ENCODE data around the gene MAP7D3.

The MAP7D3 gene

DNA sequence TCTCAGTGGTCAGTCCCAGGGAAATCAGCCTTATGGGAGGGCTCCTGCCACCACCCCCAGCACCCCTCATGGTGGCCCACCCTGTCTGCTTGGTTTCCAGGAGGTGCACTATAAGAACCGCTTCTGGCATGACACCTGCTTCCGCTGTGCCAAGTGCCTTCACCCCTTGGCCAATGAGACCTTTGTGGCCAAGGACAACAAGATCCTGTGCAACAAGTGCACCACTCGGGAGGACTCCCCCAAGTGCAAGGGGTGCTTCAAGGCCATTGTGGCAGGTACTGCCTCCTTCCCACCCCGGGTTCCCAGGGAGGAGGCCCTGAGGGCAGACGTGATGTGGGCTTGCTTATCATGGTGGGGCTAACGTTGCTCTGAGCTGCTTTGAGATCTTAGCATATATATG is 44.3 kb downstream of the MAP7D3 start:
- Mint-ChIP-seq H3K4me1 (ENCODE audit: low read depth) (peaks cover 21% of the 10 kb centered on the region), H3K36me3 (ENCODE audit: low read depth) (no peaks in the 10 kb centered on the region), H3K27me3 (ENCODE audit: low read depth) (no peaks in the 10 kb centered on the region), H3K27ac (no peak overlapping the region), H3K9me3 (no peaks in the 10 kb centered on the region), H3K4me3 (no peak overlapping the region)
- no peak for DNase-seq (ENCODE audit: low spot score)

DNA sequence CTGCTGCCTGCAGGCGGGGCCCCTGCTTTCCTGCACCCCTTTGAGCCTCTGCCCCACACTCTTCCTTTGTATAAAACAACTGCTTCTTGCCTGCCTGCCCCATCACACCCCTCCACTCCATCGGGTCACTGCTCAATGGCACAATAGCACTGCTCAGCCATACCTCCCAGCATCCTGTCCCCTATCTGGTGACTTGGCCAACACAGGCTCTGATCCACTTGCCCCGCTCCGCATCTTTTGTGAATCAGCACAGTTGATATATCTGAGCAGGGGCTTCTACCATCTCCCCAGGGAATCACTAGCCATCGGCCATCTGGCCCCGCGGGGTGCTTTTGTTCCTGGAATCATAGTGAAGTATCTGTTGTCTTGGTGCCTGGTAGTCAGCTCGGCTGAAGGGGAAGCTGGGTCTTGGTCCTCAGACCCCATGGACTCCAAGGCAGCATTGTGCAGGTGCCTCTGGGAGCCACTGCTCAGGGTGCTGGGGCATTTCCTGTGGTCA is 45.3 kb downstream of the MAP7D3 start:
- no peaks in the 10 kb centered on the region for H3K36me3 Mint-ChIP-seq (ENCODE audit: low read depth)
- H3K9me3 Mint-ChIP-seq: no peaks in the 10 kb centered on the region
- H3K27ac Mint-ChIP-seq: peak overlapping the region; percentile 26
- DNase-seq (ENCODE audit: low spot score): no peak
- H3K4me3 Mint-ChIP-seq: no peak overlapping the region
- H3K4me1 Mint-ChIP-seq (ENCODE audit: low read depth): peaks cover 24% of the 10 kb centered on the region
- no peaks in the 10 kb centered on the region for H3K27me3 Mint-ChIP-seq (ENCODE audit: low read depth)

DNA sequence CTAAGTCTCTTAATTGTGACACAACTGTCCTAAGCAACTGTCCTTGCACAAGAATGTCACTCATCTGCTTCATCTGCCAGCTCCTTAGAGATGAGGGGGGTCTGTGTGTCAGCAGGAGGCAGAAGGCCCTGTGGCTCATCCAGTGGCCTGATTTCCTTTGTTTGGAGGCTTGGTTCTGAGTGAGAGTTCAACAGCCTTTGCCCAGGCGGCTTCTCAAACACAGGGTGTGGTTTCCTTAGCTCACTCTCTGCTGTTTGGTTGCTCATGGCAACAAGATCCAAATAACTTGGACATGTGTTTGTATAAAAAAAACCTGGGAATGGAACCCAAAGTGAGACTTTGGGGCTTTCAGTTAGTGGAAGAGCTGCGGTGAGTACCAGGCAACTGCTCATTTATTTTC is 46.6 kb downstream of the MAP7D3 start:
- Mint-ChIP-seq H3K9me3 (no peaks in the 10 kb centered on the region), H3K36me3 (ENCODE audit: low read depth) (peaks cover 1% of the 10 kb centered on the region), H3K27ac (peak overlapping the region; percentile 76), H3K27me3 (ENCODE audit: low read depth) (no peaks in the 10 kb centered on the region), H3K4me3 (no peak overlapping the region), H3K4me1 (ENCODE audit: low read depth) (peaks cover 25% of the 10 kb centered on the region)
- no peak for DNase-seq (ENCODE audit: low spot score)

DNA sequence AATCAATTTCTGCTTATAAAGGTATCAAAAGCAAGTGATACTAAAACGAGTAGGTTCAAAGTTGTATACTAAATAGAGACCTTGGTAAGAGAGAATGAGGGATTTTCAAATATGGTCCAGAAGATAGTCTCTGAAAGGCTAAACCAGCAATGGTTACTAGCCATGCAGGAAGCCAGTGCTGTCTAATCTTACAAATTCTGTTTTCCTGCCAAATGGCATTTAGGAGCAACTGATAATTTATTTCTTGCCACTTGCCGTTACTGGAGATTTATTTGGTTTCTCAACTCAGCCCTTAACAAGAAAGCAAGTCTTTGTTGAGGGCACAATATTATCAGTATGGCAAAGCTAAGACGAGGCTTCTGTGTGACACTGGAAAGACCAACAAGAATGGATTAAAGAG is 47.2 kb downstream of the MAP7D3 start:
- Mint-ChIP-seq H3K27me3 (ENCODE audit: low read depth) (no peaks in the 10 kb centered on the region), H3K4me3 (no peak overlapping the region), H3K27ac (no peak overlapping the region), H3K36me3 (ENCODE audit: low read depth) (peaks cover 1% of the 10 kb centered on the region), H3K9me3 (no peaks in the 10 kb centered on the region), H3K4me1 (ENCODE audit: low read depth) (peaks cover 25% of the 10 kb centered on the region)
- no peak for DNase-seq (ENCODE audit: low spot score)

DNA sequence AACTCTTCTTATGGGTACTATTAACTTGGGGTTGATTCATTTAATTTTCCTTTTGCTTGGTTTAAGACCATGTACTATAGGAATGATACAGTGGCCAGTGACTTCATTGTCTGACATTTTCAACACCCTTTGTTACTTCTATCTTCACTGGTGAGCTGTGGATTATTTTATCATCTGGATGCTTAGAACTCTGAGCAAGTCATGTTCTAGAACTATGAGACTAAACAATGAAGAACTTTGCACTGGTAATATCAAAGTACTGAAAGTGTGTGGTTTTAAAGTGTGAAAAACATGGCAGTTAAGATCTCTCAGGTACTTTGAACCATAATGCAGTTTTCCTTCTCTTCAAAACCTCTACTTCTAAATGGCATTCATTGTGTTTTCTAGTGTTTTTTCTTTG is 47.8 kb downstream of the MAP7D3 start:
- Mint-ChIP-seq H3K4me1 (ENCODE audit: low read depth) (peaks cover 25% of the 10 kb centered on the region), H3K9me3 (no peaks in the 10 kb centered on the region), H3K36me3 (ENCODE audit: low read depth) (peaks cover 1% of the 10 kb centered on the region), H3K4me3 (no peak overlapping the region), H3K27me3 (ENCODE audit: low read depth) (no peaks in the 10 kb centered on the region), H3K27ac (peak overlapping the region; percentile 52)
- DNase-seq (ENCODE audit: low spot score): no peak

DNA sequence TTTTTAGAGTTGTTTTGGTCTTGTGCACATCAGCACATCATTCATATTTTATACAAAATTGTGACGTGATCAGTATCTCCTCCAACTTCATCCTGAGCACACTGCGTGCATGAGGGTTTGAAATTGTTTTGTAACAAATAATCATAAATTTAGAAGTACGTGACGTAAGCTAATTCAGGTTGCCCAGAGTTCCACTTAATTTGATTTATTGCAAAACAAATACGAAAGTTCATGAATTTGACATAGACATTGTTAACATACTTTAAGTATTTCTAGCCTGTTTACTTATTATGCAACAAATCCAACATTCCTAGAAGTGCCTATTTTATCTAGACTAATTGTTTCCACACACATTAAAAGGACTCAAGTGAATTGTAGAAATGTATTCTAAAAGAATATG is 48.3 kb downstream of the MAP7D3 start:
- no peaks in the 10 kb centered on the region for H3K27me3 Mint-ChIP-seq (ENCODE audit: low read depth)
- DNase-seq (ENCODE audit: low spot score): no peak
- no peaks in the 10 kb centered on the region for H3K9me3 Mint-ChIP-seq
- peaks cover 25% of the 10 kb centered on the region for H3K4me1 Mint-ChIP-seq (ENCODE audit: low read depth)
- H3K4me3 Mint-ChIP-seq: no peak overlapping the region
- peaks cover 1% of the 10 kb centered on the region for H3K36me3 Mint-ChIP-seq (ENCODE audit: low read depth)
- H3K27ac Mint-ChIP-seq: no peak overlapping the region

DNA sequence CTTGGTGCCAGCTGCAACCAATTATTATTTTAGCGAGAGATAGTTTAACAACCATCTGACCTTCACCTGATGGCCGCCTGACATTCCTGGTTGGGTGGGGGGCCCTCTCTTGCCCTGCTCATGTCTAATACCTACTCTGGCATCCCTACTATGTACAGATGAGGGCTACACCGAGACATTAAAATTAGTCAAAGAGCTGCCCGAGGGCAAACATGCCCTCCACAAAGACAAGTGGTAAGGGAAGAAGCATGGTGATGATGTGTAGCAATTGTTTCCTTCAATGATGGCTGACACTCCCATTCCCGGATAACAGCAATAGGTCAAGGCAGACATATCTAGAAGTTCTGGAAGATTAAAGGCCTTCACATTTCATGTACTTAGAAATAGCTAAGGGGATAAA is 49.6 kb downstream of the MAP7D3 start:
- Mint-ChIP-seq H3K27ac (no peak overlapping the region), H3K4me3 (no peak overlapping the region), H3K27me3 (ENCODE audit: low read depth) (no peaks in the 10 kb centered on the region), H3K9me3 (no peaks in the 10 kb centered on the region), H3K36me3 (ENCODE audit: low read depth) (peaks cover 1% of the 10 kb centered on the region), H3K4me1 (ENCODE audit: low read depth) (peaks cover 32% of the 10 kb centered on the region)
- DNase-seq (ENCODE audit: low spot score): no peak

DNA sequence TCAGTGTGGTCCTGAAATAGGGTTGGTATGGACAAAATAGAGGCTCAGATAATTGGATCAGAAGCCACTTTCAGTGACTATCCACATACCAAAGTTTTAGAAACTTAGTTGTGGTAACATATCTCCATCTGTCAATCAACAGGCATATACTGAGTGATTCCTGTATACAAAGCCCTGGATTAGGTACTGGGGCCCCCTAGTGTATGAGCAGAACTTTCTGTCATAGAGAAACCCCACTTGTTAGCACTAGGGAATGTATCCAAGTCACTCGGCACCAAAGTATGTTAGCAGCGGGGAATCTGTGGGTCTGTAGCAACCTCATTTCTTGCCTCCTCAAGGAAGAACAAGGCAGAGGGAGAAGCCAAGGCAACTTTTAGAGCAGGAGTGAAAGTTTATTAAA is 50.7 kb downstream of the MAP7D3 start:
- DNase-seq (ENCODE audit: low spot score): no peak
- H3K4me1 Mint-ChIP-seq (ENCODE audit: low read depth): peaks cover 41% of the 10 kb centered on the region
- H3K27ac Mint-ChIP-seq: no peak overlapping the region
- no peaks in the 10 kb centered on the region for H3K9me3 Mint-ChIP-seq
- no peaks in the 10 kb centered on the region for H3K27me3 Mint-ChIP-seq (ENCODE audit: low read depth)
- H3K36me3 Mint-ChIP-seq (ENCODE audit: low read depth): peaks cover 1% of the 10 kb centered on the region
- no peak overlapping the region for H3K4me3 Mint-ChIP-seq

DNA sequence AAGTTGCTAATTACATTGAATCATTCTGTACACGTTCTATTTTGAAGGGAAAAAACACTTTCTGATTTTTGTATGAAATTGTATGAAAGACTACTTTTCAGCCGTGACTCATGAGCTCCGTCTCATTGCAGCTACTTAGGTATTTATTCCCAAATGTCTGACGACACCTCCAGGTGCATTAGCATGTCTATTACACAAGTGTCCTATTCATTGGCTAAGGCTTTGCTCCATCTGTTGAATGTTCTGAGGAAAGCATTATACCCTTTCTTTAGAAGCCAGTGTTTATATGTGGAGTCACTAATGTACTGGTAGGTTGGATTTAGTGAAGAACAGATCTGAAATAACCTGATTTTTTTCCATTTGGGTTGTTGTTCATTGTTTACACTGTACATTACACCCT is 51.8 kb downstream of the MAP7D3 start:
- no peaks in the 10 kb centered on the region for H3K27me3 Mint-ChIP-seq (ENCODE audit: low read depth)
- H3K36me3 Mint-ChIP-seq (ENCODE audit: low read depth): peaks cover 1% of the 10 kb centered on the region
- peaks cover 33% of the 10 kb centered on the region for H3K4me1 Mint-ChIP-seq (ENCODE audit: low read depth)
- no peaks in the 10 kb centered on the region for H3K9me3 Mint-ChIP-seq
- DNase-seq (ENCODE audit: low spot score): no peak
- H3K27ac Mint-ChIP-seq: no peak overlapping the region
- no peak overlapping the region for H3K4me3 Mint-ChIP-seq

DNA sequence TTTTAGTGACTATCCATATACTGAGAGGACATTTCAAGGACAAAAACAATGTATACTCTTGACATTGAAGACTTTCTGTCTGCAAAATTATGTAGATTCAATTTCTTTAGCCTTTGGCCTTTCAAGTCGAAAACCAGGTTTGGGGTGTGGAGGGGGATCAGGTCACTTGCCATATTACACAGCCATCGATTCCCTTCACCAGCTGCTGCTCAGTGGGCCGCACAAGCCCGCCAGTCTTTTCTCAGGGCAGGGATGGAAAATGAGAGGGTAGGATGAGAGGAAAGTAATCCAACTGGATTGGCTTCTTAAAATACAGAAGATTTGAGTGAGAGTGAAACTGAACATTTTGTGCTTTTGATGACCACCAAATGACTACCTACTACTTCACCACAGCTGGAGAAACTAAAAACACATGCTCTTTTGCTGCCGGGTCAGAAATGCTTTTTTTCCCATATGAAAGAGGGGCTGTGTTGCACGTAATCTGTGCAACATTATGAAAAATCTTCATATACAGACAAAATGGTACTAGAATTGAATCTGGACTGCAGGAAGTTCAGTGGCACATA is 52.4 kb downstream of the MAP7D3 start:
- H3K27me3 Mint-ChIP-seq (ENCODE audit: low read depth): no peaks in the 10 kb centered on the region
- H3K27ac Mint-ChIP-seq: no peak overlapping the region
- H3K4me1 Mint-ChIP-seq (ENCODE audit: low read depth): peaks cover 35% of the 10 kb centered on the region
- H3K36me3 Mint-ChIP-seq (ENCODE audit: low read depth): peaks cover 1% of the 10 kb centered on the region
- H3K4me3 Mint-ChIP-seq: no peak overlapping the region
- no peaks in the 10 kb centered on the region for H3K9me3 Mint-ChIP-seq
- no peak for DNase-seq (ENCODE audit: low spot score)

DNA sequence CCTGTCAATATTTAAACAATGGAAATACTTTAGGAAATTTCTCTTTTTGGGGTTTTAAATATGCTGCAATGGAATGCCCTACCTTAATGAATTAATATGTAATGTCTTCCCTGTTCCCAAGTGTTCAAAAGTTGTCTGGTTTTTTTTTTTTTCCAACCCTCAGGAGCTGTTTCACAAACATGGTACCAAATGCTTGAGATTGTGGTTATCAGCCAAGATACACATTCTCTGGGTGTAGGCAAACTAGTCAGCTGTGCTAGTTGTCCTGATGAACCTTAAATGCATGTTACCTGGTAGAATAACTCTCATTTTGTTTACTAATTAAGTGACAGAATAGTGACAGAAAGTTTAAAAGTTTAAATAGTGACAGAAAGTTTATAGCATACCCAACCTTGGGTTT is 53.2 kb downstream of the MAP7D3 start:
- no peak for DNase-seq (ENCODE audit: low spot score)
- no peaks in the 10 kb centered on the region for H3K9me3 Mint-ChIP-seq
- H3K27ac Mint-ChIP-seq: no peak overlapping the region
- H3K36me3 Mint-ChIP-seq (ENCODE audit: low read depth): peaks cover 5% of the 10 kb centered on the region
- H3K4me1 Mint-ChIP-seq (ENCODE audit: low read depth): peaks cover 34% of the 10 kb centered on the region
- no peak overlapping the region for H3K4me3 Mint-ChIP-seq
- no peaks in the 10 kb centered on the region for H3K27me3 Mint-ChIP-seq (ENCODE audit: low read depth)

DNA sequence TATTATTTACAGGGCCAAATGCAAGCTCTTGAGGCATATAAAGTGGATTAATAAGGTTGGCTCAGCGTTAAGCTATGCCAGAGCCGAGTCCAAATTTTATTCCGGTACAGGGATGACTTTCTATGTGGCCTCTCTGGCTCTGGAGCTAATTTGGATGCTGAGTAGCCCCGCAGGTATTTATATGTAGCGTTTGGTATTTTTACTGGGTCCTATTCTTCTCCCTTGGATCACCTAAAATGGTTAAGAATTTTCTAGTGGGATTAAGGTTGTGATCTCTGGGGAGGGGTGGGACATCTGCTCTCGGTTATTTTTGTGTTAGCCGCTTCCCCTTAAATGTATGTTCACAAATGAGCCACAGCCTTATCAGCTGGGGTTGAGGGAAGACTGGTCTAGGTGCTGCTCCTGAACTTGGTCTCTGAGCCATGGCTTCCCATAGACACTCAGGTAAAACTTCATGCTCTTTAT is 54.5 kb downstream of the MAP7D3 start:
- Mint-ChIP-seq H3K36me3 (ENCODE audit: low read depth) (peaks cover 8% of the 10 kb centered on the region), H3K9me3 (no peaks in the 10 kb centered on the region), H3K4me1 (ENCODE audit: low read depth) (peaks cover 42% of the 10 kb centered on the region), H3K27ac (no peak overlapping the region), H3K27me3 (ENCODE audit: low read depth) (no peaks in the 10 kb centered on the region), H3K4me3 (no peak overlapping the region)
- no peak for DNase-seq (ENCODE audit: low spot score)

DNA sequence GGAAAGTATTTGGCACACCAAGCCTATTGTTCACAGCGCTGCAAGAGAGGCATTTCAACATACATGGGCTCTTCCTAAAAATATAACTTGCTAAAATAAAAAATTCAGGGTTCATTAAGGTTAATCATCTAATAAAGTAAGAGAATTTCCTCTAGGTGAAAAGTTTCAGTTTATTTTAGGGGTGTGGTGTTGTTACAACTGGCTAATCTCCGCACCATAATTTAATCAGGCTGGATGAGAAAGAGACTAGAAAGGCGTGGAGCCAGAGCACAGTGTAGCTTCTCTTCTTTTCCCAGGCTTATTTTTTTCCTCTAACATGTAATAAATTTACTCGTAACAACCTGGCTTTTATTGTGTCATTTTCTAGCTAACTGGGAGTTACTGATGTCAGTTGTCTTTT is 56.0 kb downstream of the MAP7D3 start:
- no peak for DNase-seq (ENCODE audit: low spot score)
- H3K9me3 Mint-ChIP-seq: no peaks in the 10 kb centered on the region
- no peak overlapping the region for H3K4me3 Mint-ChIP-seq
- H3K27me3 Mint-ChIP-seq (ENCODE audit: low read depth): no peaks in the 10 kb centered on the region
- no peak overlapping the region for H3K27ac Mint-ChIP-seq
- peaks cover 9% of the 10 kb centered on the region for H3K36me3 Mint-ChIP-seq (ENCODE audit: low read depth)
- peaks cover 45% of the 10 kb centered on the region for H3K4me1 Mint-ChIP-seq (ENCODE audit: low read depth)

DNA sequence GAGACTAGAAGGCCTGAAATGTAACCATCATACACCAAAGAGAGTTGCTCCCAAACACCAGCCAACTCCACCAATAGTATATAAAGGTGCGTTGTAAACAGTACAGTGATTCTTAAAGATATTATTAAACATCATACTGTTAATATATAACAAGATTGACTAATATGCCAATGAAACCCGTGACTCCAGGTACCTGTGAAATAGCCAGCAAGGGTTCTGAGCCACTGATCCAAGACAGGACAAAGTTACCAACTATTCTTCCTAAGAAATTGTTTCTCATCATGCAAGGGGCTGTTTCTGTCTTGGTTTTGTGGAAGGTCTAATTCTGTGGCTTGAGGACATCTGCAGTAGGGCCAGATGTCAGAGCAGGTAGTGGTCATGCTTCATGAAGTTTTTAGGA is 56.7 kb downstream of the MAP7D3 start:
- Mint-ChIP-seq H3K36me3 (ENCODE audit: low read depth) (peaks cover 9% of the 10 kb centered on the region), H3K4me3 (no peak overlapping the region), H3K9me3 (no peaks in the 10 kb centered on the region), H3K27ac (no peak overlapping the region), H3K4me1 (ENCODE audit: low read depth) (peaks cover 45% of the 10 kb centered on the region), H3K27me3 (ENCODE audit: low read depth) (no peaks in the 10 kb centered on the region)
- DNase-seq (ENCODE audit: low spot score): no peak

DNA sequence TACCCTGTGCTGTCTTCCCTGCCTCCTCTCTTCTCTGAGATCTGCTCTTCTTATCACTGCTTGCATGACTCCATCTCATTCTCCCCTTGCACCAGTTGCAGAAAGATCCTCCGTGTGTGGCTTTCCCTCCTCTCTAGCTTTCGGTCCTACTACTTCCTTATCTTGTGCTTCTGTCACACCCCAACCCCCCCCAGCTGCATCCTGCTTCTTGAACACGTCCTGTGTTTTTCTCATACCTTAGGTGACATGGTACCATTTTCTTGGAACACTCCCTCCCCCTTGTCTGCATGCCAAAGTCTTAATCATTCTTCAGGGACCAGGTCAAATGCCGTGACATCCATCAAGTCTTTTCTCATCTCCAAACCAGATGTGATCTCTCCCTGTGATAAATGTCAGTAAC is 57.4 kb downstream of the MAP7D3 start:
- no peaks in the 10 kb centered on the region for H3K27me3 Mint-ChIP-seq (ENCODE audit: low read depth)
- H3K36me3 Mint-ChIP-seq (ENCODE audit: low read depth): peaks cover 9% of the 10 kb centered on the region
- DNase-seq (ENCODE audit: low spot score): no peak
- peak overlapping the region; percentile 76 for H3K4me3 Mint-ChIP-seq
- no peaks in the 10 kb centered on the region for H3K9me3 Mint-ChIP-seq
- peaks cover 45% of the 10 kb centered on the region for H3K4me1 Mint-ChIP-seq (ENCODE audit: low read depth)
- H3K27ac Mint-ChIP-seq: peak overlapping the region; percentile 80

Data from T-helper 2 cell treated with Interferon-gamma antibody and Interleukin-4, amounts not matched to agents 5 μg/mL and 100 μg/mL, for 36 hours (primary cell).